Hepatocyte (in vitro differentiated cells): ENCODE results near the gene COPS9. TPM values are rescaled to one million over a fixed set of nuclear protein-coding genes. Genes with fewer than 3 reads are reported as not detected.

Source experiments
- DNase-seq: peaks from one replicate; pipeline ENCODE4 v3.0.0-alpha.2; 2016; ENCODE audit warnings: low spot score
- H2AFZ ChIP-seq: fragments of 200-600 bp; sonication (generic); 2 replicates; pipeline ENCODE4 v1.6.0; 2016; ENCODE audit warnings: antibody characterized with exemption, mild to moderate bottlenecking
- H3K27ac ChIP-seq: fragments of 200-600 bp; sonication (generic); 2 replicates; pipeline ENCODE4 v1.5.1; 2016; ENCODE audit warnings: mild to moderate bottlenecking
- H3K27me3 ChIP-seq: fragments of 200-600 bp; sonication (generic); 2 replicates; pipeline ENCODE4 v1.6.1; 2016
- H3K36me3 ChIP-seq: fragments of 200-600 bp; sonication (generic); replicated peaks from 2 replicates; pipeline ENCODE4 v1.5.1; 2016; ENCODE audit warnings: low read depth; ENCODE audit not compliant: insufficient read depth
- H3K4me1 ChIP-seq: fragments of 200-600 bp; sonication (generic); 2 replicates; pipeline ENCODE4 v1.5.1; 2016; ENCODE audit warnings: mild to moderate bottlenecking, moderate library complexity; ENCODE audit not compliant: insufficient read depth
- H3K4me2 ChIP-seq: fragments of 200-600 bp; sonication (generic); 2 replicates; pipeline ENCODE4 v1.6.0; 2016
- H3K4me3 ChIP-seq: fragments of 200-600 bp; sonication (generic); 2 replicates; pipeline ENCODE4 v1.5.1; 2016; ENCODE audit warnings: mild to moderate bottlenecking
- H3K79me2 ChIP-seq: fragments of 200-600 bp; sonication (generic); 2 replicates; pipeline ENCODE4 v1.6.0; 2017; ENCODE audit warnings: mild to moderate bottlenecking
- H3K9me2 ChIP-seq: fragments of 200-600 bp; sonication (generic); replicated peaks from 2 replicates; pipeline ENCODE4 v1.6.0; 2017; ENCODE audit warnings: mild to moderate bottlenecking; ENCODE audit not compliant: insufficient read depth
- H3K9me3 ChIP-seq: fragments of 200-600 bp; sonication (generic); 2 replicates; pipeline ENCODE4 v1.5.1; 2016; ENCODE audit warnings: low read depth, mild to moderate bottlenecking
- H4K20me1 ChIP-seq: fragments of 200-600 bp; sonication (generic); 2 replicates; pipeline ENCODE4 v1.6.0; 2016; ENCODE audit warnings: mild to moderate bottlenecking; ENCODE audit not compliant: insufficient read depth, poor library complexity, severe bottlenecking
- EZH2 ChIP-seq: fragments of 200-600 bp; sonication (generic); IDR thresholded peaks from 2 replicates; pipeline ENCODE4 v1.6.1; 2016; ENCODE audit warnings: antibody characterized with exemption, mild to moderate bottlenecking, borderline replicate concordance
- EZH2phosphoT487 ChIP-seq: fragments of 200-600 bp; sonication (generic); IDR thresholded peaks from one replicate; pipeline ENCODE4 v1.6.1; 2018; ENCODE audit warnings: antibody characterized with exemption, mild to moderate bottlenecking, low read depth, moderate library complexity; ENCODE audit not compliant: unreplicated experiment, severe bottlenecking
- WGBS: methylation state at CpG from one replicate; pipeline ENCODE4 v1.1.6; 2016; ENCODE audit warnings: low lambda C conversion rate; ENCODE audit errors: missing lambda C conversion rate; 5-methylcytosine and 5-hydroxymethylcytosine counted together
- polyA plus RNA-seq: library from polyadenylated mRNA; unstranded; fragments of >200 nt; fragmentation: Nextera tagmentation; extraction: Ambion mirVana; gene quantifications from 2 replicates; pipeline ENCODE4 v1.2.1, GENCODE V29; 2016
- total RNA-seq: library from RNA; depleted of rRNA; stranded (reverse); fragments of >200 nt; gene quantifications from 2 replicates; pipeline ENCODE4 v1.2.3, GENCODE V29; 2014
- TF ChIP-seq, protein P1 (sequence below): fragments of 200-600 bp; sonication (generic); IDR thresholded peaks from 2 replicates; pipeline ENCODE4 v1.5.1; 2016; ENCODE audit warnings: antibody characterized with exemption, mild to moderate bottlenecking; ENCODE audit not compliant: poor library complexity

COPS9 gene
- total and polyA plus RNA-seq, 2 experiments from 2014 or later, result 109 to 300 TPM

DNA sequence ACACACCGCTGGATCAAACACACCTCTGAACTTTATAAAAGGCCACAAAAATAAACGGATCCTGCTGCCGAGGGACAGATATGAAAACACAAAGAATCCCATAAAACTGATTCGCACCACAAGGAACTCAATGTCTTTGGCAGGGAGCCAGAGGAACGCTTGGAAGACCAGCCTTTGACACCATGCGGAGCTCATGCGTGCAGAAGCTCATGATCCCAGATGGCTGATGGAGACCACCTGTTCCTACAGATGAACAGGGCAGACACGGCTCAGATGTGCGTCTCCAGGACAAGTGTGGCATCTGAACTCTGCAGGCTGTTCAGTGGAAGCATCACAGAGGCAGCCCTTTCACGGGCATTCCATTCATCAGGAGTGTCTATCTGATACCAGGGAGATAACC, 24.9 kb downstream of the COPS9 start:
- Histone ChIP-seq H2AFZ (no peak overlapping the region), H3K4me3 (no peak overlapping the region), H3K27me3 (peaks cover 25% of the 10 kb centered on the region), H3K27ac (no peak overlapping the region), H3K9me3 (no peaks in the 10 kb centered on the region), H4K20me1 (no peaks in the 10 kb centered on the region), H3K4me2 (no peak overlapping the region), H3K36me3 (no peaks in the 10 kb centered on the region), H3K79me2 (no peaks in the 10 kb centered on the region), H3K4me1 (no peaks in the 10 kb centered on the region), H3K9me2 (no peaks in the 10 kb centered on the region)
- TF ChIP-seq EZH2 (no peak), EZH2phosphoT487 (no peak)
- TF ChIP-seq, protein P1, sequence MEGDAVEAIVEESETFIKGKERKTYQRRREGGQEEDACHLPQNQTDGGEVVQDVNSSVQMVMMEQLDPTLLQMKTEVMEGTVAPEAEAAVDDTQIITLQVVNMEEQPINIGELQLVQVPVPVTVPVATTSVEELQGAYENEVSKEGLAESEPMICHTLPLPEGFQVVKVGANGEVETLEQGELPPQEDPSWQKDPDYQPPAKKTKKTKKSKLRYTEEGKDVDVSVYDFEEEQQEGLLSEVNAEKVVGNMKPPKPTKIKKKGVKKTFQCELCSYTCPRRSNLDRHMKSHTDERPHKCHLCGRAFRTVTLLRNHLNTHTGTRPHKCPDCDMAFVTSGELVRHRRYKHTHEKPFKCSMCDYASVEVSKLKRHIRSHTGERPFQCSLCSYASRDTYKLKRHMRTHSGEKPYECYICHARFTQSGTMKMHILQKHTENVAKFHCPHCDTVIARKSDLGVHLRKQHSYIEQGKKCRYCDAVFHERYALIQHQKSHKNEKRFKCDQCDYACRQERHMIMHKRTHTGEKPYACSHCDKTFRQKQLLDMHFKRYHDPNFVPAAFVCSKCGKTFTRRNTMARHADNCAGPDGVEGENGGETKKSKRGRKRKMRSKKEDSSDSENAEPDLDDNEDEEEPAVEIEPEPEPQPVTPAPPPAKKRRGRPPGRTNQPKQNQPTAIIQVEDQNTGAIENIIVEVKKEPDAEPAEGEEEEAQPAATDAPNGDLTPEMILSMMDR, result no peak
- DNase-seq, result peak; percentile 33
- WGBS, result 50% methylated on average over 10 of the region's 10 CpGs

DNA sequence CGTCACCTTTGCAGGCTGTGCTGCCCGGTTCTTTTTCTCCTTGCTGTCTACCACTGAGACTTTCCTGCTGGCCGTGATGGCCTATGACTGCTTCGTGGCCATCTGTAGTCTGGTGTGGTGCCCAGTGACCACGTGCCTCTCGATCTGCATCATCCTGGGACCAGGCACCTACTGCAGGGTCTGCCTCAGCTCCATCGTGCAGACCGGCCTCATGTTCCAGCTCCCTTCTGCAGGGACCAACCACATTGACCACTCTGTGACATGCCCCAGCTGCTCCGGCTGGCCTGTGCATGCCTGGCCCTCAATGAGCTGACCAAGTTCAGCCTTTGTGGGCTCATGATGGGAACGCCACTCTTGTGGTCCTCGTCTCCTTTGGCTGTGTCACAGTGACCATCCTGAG, 26.7 kb downstream of the COPS9 start:
- TF ChIP-seq, protein P1, result no peak
- TF ChIP-seq EZH2, result no peak
- no peak for TF ChIP-seq EZH2phosphoT487
- Histone ChIP-seq H4K20me1 (no peaks in the 10 kb centered on the region), H3K9me3 (no peaks in the 10 kb centered on the region), H3K4me1 (no peaks in the 10 kb centered on the region), H3K27ac (no peak overlapping the region), H3K79me2 (no peaks in the 10 kb centered on the region), H2AFZ (no peak overlapping the region), H3K4me2 (no peak overlapping the region), H3K9me2 (no peaks in the 10 kb centered on the region), H3K27me3 (peaks cover 18% of the 10 kb centered on the region), H3K4me3 (no peak overlapping the region), H3K36me3 (no peaks in the 10 kb centered on the region)
- WGBS, result 85% methylated on average over 11 of the region's 11 CpGs
- no peak for DNase-seq

DNA sequence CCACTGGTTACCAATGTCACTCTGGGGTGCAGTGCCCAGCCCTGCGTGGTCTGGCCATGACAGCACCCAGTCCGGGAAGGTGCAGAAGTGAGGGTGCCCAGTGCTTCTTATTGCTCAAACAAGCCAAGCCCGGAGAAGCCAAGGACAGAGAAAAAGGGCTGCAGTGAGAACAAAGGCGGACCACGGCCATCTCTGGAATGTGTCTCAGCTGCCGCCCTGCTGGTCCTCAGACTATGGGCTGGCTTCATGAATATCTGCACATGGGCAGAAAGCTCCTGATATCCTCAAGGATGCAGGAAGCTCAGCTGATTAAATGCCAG, 28.7 kb downstream of the COPS9 start:
- Histone ChIP-seq H4K20me1 (no peaks in the 10 kb centered on the region), H3K4me1 (no peaks in the 10 kb centered on the region), H3K9me2 (no peaks in the 10 kb centered on the region), H3K79me2 (no peaks in the 10 kb centered on the region), H3K27me3 (peaks cover 6% of the 10 kb centered on the region), H3K27ac (no peak overlapping the region), H3K4me3 (no peak overlapping the region), H3K36me3 (no peaks in the 10 kb centered on the region), H3K4me2 (no peak overlapping the region), H3K9me3 (no peaks in the 10 kb centered on the region), H2AFZ (no peak overlapping the region)
- DNase-seq, result no peak
- WGBS, result 81% methylated on average over 6 of the region's 6 CpGs
- TF ChIP-seq EZH2 (no peak), EZH2phosphoT487 (no peak)
- TF ChIP-seq, protein P1, result no peak
